Endothelial cell of umbilical vein (primary cell): ENCODE data around the gene SPATA32. TPM values are rescaled to one million over a fixed set of nuclear protein-coding genes. Genes with fewer than 3 reads are reported as not detected.

Source experiments
- BruUV-seq: library from RNA; stranded (reverse); fragments of 400-500 nt; replicated peaks from 2 replicates; lab custom pipeline; 2021; lab: Mats Ljungman, UMichigan
- CTCF ChIA-PET: fragments of 300-600, 350-600 bp; sonication (Branson Sonifier 250); formaldehyde crosslinking; loops from one replicate; lab custom pipeline; 2021; ENCODE audit warnings: antibody characterized with exemption, inconsistent platforms; lab: Charles Lee
- POLR2A ChIA-PET: fragments of 300-600, 350-600 bp; sonication (Branson Sonifier 250); formaldehyde crosslinking; loops from one replicate; lab custom pipeline; 2021; ENCODE audit warnings: antibody characterized with exemption, inconsistent platforms; lab: Charles Lee
- DNase-seq: peaks from one replicate; pipeline ENCODE4 v3.0.0-alpha.2; 2011; ENCODE audit warnings: low read depth, low spot score
- FAIRE-seq: peaks from 2 replicates; lab custom pipeline; 2011; peaks lifted over from hg19 to GRCh38; lab: Jason Lieb, UNC
- H2AFZ ChIP-seq: 2 replicates; pipeline ENCODE4 v1.6.0; 2012; ENCODE audit warnings: low read depth, low read length, control low read depth, inconsistent platforms
- H3K27ac ChIP-seq: 2 replicates; pipeline ENCODE4 v1.5.1; 2011; ENCODE audit warnings: low read depth, mild to moderate bottlenecking, control low read depth, low read length, moderate library complexity; ENCODE audit not compliant: insufficient read depth
- H3K27me3 ChIP-seq, 2 experiments: 2 replicates each; pipeline versions ENCODE4 v1.6.0 to v1.6.1; 2011; ENCODE audit warnings: low read length in 2 of 2, mixed read lengths in 1 of 2; ENCODE audit not compliant: control insufficient read depth in 2 of 2, insufficient read depth in 2 of 2
- H3K36me3 ChIP-seq, 2 experiments: 2 replicates in 1 of 2; 3 replicates in 1 of 2; pipeline ENCODE4 v1.5.1; 2011; ENCODE audit warnings: low read length in 2 of 2, mild to moderate bottlenecking in 1 of 2, moderate library complexity in 1 of 2; ENCODE audit not compliant: control insufficient read depth in 2 of 2, insufficient read depth in 2 of 2; ENCODE audit errors: extremely low read depth in 1 of 2
- H3K4me1 ChIP-seq: 3 replicates; pipeline ENCODE4 v1.5.1; 2011; ENCODE audit warnings: mild to moderate bottlenecking, low read length; ENCODE audit not compliant: control insufficient read depth, insufficient read depth; ENCODE audit errors: extremely low read depth
- H3K4me2 ChIP-seq: 2 replicates; pipeline ENCODE4 v1.6.1; 2011; ENCODE audit warnings: low read length, control low read depth, mixed read lengths; ENCODE audit not compliant: insufficient read depth
- H3K4me3 ChIP-seq, 3 experiments: fragments of 200-600 bp in 1 of 3; sonication (generic), shearing (Covaris generic) in 1 of 3; replicated peaks in 1 of 3; 2 replicates each; pipeline ENCODE4 v1.5.1; 2011 to 2016; ENCODE audit warnings: control low read depth in 3 of 3, low read length in 3 of 3, mild to moderate bottlenecking in 2 of 3, inconsistent platforms in 1 of 3, low read depth in 1 of 3, moderate library complexity in 1 of 3; ENCODE audit not compliant: insufficient read depth in 1 of 3
- H3K79me2 ChIP-seq: 2 replicates; pipeline ENCODE4 v1.6.0; 2012; ENCODE audit warnings: low read length, inconsistent platforms; ENCODE audit not compliant: control insufficient read depth, insufficient read depth
- H3K9ac ChIP-seq: replicated peaks from 2 replicates; pipeline ENCODE3; 2011; ENCODE audit warnings: low read length, control low read depth; ENCODE audit not compliant: insufficient read depth; ENCODE audit errors: extremely low read depth
- H3K9me1 ChIP-seq: replicated peaks from 3 replicates; pipeline ENCODE4 v1.6.0; 2011; ENCODE audit warnings: mild to moderate bottlenecking, low read length; ENCODE audit not compliant: control insufficient read depth, insufficient read depth; ENCODE audit errors: extremely low read depth
- H3K9me3 ChIP-seq: replicated peaks from 2 replicates; pipeline ENCODE4 v1.5.1; 2012; ENCODE audit warnings: low read length, inconsistent platforms; ENCODE audit not compliant: control insufficient read depth, insufficient read depth
- H4K20me1 ChIP-seq: replicated peaks from 2 replicates; pipeline ENCODE3; 2011; ENCODE audit warnings: mild to moderate bottlenecking, low read length; ENCODE audit not compliant: control insufficient read depth, insufficient read depth; ENCODE audit errors: extremely low read depth
- CTCF ChIP-seq, 2 donors: IDR thresholded peaks; 1 replicate in 1 of 2; 2 replicates in 1 of 2; pipeline ENCODE4 v1.5.1; 2011; ENCODE audit warnings: low read length in 2 of 2, mild to moderate bottlenecking in 2 of 2, moderate library complexity in 2 of 2, control low read depth in 1 of 2, inconsistent platforms in 1 of 2, low read depth in 1 of 2; ENCODE audit not compliant: insufficient read depth in 1 of 2; ENCODE audit errors: extremely low read depth in 1 of 2
- GATA2 ChIP-seq: IDR thresholded peaks from 2 replicates; pipeline ENCODE4 v1.7.0; 2011; ENCODE audit warnings: low read depth, mild to moderate bottlenecking, moderate library complexity, mixed read lengths, low read length; ENCODE audit not compliant: insufficient read length, insufficient read depth
- JUN ChIP-seq: IDR thresholded peaks from 2 replicates; pipeline ENCODE4 v1.6.1; 2011; ENCODE audit warnings: borderline replicate concordance, low read depth; ENCODE audit not compliant: insufficient read length, insufficient read depth
- dilution Hi-C: fragments of 300-500 bp; cut with MboI; formaldehyde crosslinking; loops from one replicate; pipeline ENCODE4 v1.15.0; 2019; ENCODE audit warnings: low sequenced_read_pairs; ENCODE audit not compliant: extremely low pct_ligation_motif_present
- intact Hi-C: fragments of 100-400 bp; cut with micrococcal nuclease; formaldehyde crosslinking; loops from one replicate; pipeline ENCODE4 v1.10.0; 2022
- polyA plus RNA-seq, 4 experiments: library from polyadenylated mRNA; depleted of rRNA in 3 of 4; stranded (reverse) in 3 of 4; unstranded in 1 of 4; fragments of >200 nt; gene quantifications; 2 replicates each; pipeline versions ENCODE4 v1.2.1 to v1.2.3, GENCODE V29; 2011 to 2012; ENCODE audit warnings: missing spikeins in 1 of 4
- total RNA-seq: library from RNA; stranded (reverse); gene quantifications from 2 replicates; pipeline ENCODE4 v1.2.3, GENCODE V29; 2021

Gene SPATA32
- total and polyA plus RNA-seq, 2 donors (not counting 3 experiments of a cell fraction or from before 2014, with no cell fraction given): not detected

DNA sequence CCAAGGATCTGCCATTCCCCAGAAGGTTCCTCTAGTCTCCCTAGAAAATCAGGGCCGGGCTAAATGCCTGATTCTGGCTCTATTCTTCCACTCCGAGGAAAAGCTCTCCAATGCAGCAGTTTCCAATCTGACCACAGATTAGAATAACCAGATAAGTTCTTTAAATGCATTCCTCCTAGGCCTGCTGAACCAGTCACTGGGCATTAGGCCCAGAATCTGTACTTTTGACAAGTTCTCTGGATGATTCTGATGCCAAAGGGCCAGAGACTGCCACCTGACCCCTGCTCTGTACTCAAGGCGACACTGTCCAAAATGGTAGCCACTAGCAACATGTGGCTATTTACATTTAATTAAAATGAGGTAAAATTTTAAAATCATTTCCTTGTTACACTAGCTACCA is 32.6 kb upstream of the SPATA32 start:
- DNase-seq (peak; percentile 68), FAIRE-seq (peak; percentile 82)
- TF ChIP-seq GATA2: peak; percentile 46
- TF ChIP-seq JUN: no peak
- TF ChIP-seq CTCF (IDR thresholded peaks at IDR 0.05; ENCODE audit: extremely low read depth in 1 of 2, insufficient read depth in 1 of 2, low read depth in 1 of 2, low read length in 2 of 2): no peak
- BruUV-seq: no TSS peak
- Histone ChIP-seq H3K27ac (peak overlapping the region; percentile 50), H3K4me2 (peak overlapping the region; percentile 3), H3K4me3 (no peak overlapping the region), H3K9me1 (no peaks in the 10 kb centered on the region), H3K79me2 (peaks cover 44% of the 10 kb centered on the region), H2AFZ (no peak overlapping the region), H3K9ac (no peak overlapping the region), H3K4me1 (peaks cover 45% of the 10 kb centered on the region), H3K36me3 (peaks cover 0 to 6% of the 10 kb centered on the region in 2 experiments), H3K27me3 (no peaks in the 10 kb centered on the region), H3K9me3 (no peaks in the 10 kb centered on the region), H4K20me1 (no peaks in the 10 kb centered on the region)
- intact Hi-C loops: no loop called here
- ChIA-PET POLR2A (interaction anchor here (0.5 to 1.5 kb wide), 5 partner anchors 14 to 1981 kb away, joined by 3 to 9 read pairs (median 7); partner anchors contain the start of genes HEXIM1 and MAP3K14), CTCF (interaction anchor here (0.8 to 5.3 kb wide), 12 partner anchors 9 to 159 kb away, joined by 3 to 69 read pairs (median 8); partner anchors contain the start of genes ACBD4 and MAP3K14)
- dilution Hi-C loops: no loop called here
